Frontal cortex (tissue), 4 donors: ENCODE measurements around the gene NFATC1. TPM values are rescaled to one million over a fixed set of nuclear protein-coding genes. Genes with fewer than 3 reads are reported as not detected.

Experiments used
- DNase-seq, 2 donors: peaks; one replicate each; pipeline ENCODE4 v3.0.0; 2012; ENCODE audit warnings: low spot score in 2 of 2
- FAIRE-seq: peaks from 2 replicates; lab custom pipeline; 2012; peaks lifted over from hg19 to GRCh38; lab: Jason Lieb, UNC
- total RNA-seq: library from RNA; depleted of rRNA; stranded (reverse); fragments of >200 nt; gene quantifications from one replicate; pipeline ENCODE4 v1.2.3, GENCODE V29; 2014
- donor health status: control.
- donor health status: control.
- donor health status: control.

Gene NFATC1
- total RNA-seq, 1 donor from 2014 or later: 0.41 TPM

GRCh38 chr18:79451237-79452125, 55.8 kb downstream of the NFATC1 start:
- FAIRE-seq (no peak), DNase-seq (no peak)

- FAIRE-seq (no peak), DNase-seq (no peak)
Observed at GRCh38 chr18:79452190-79452990, 56.7 kb downstream of the NFATC1 start.

GRCh38 chr18:79452991-79453645, 57.4 kb downstream of the NFATC1 start:
- FAIRE-seq (no peak), DNase-seq (no peak)

GRCh38 chr18:79453816-79454735, 58.3 kb downstream of the NFATC1 start:
- peak in 1 of 2 donors; percentile 49 for DNase-seq

GRCh38 chr18:79455261-79455660, 59.5 kb downstream of the NFATC1 start:
- FAIRE-seq: no peak
- no peak for DNase-seq

More at GRCh38 chr18:79453816-79454735, 58.3 kb downstream of the NFATC1 start:
- FAIRE-seq: no peak

- FAIRE-seq (no peak), DNase-seq (no peak)
Observed at GRCh38 chr18:79456105-79456980, 60.6 kb downstream of the NFATC1 start.

- no peak for FAIRE-seq
Observed at GRCh38 chr18:79457239-79457638, 61.5 kb downstream of the NFATC1 start.

GRCh38 chr18:79457652-79458051, 61.9 kb downstream of the NFATC1 start:
- DNase-seq: no peak
- no peak for FAIRE-seq

More at GRCh38 chr18:79457239-79457638, 61.5 kb downstream of the NFATC1 start:
- no peak for DNase-seq

- FAIRE-seq: no peak
- DNase-seq: peak; percentile 63 to 74
Observed at GRCh38 chr18:79458131-79458838, 62.6 kb downstream of the NFATC1 start.

GRCh38 chr18:79458917-79459803, 63.4 kb downstream of the NFATC1 start:
- FAIRE-seq (no peak), DNase-seq (no peak)

GRCh38 chr18:79459946-79460480, 64.3 kb downstream of the NFATC1 start:
- FAIRE-seq (no peak), DNase-seq (no peak)

- FAIRE-seq (no peak), DNase-seq (peak in 1 of 2 donors; percentile 48)
Observed at GRCh38 chr18:79460481-79461300, 65.0 kb downstream of the NFATC1 start.

GRCh38 chr18:79461627-79462026, 65.9 kb downstream of the NFATC1 start:
- no peak for FAIRE-seq

GRCh38 chr18:79463424-79463960, 67.8 kb downstream of the NFATC1 start:
- DNase-seq: no peak

More at GRCh38 chr18:79461627-79462026, 65.9 kb downstream of the NFATC1 start:
- no peak for DNase-seq

GRCh38 chr18:79465392-79465991, 69.8 kb downstream of the NFATC1 start:
- FAIRE-seq: no peak
- peak; percentile 54 to 65 for DNase-seq

More at GRCh38 chr18:79463424-79463960, 67.8 kb downstream of the NFATC1 start:
- FAIRE-seq: no peak
